Naive thymus-derived CD8-positive, alpha-beta T cell (primary cell): ENCODE results near the gene DCST1. TPM values are rescaled to one million over a fixed set of nuclear protein-coding genes. Genes with fewer than 3 reads are reported as not detected.

Source experiments
- ATAC-seq, 2 donors: fragments of 150-1000 bp; cut with Tn5 transposase in 1 of 2; sonication (Bioruptor Pico), chemical (Tn5 transposase) in 1 of 2; 1 replicate in 1 of 2; 2 replicates in 1 of 2; pipeline ENCODE4 v1.10.0; 2021; ENCODE audit warnings: mild to moderate bottlenecking in 2 of 2, moderate library complexity in 2 of 2
- POLR2A ChIA-PET: fragments of 350-600 bp; sonication (Branson Sonifier 250); formaldehyde crosslinking; loops from one replicate; lab custom pipeline; 2021; ENCODE audit warnings: antibody characterized with exemption; lab: Charles Lee
- DNase-seq, 10 donors: peaks; one replicate each; pipeline versions ENCODE4 v3.0.0 to v3.0.0-alpha.2; 2020 to 2022
- H3K27ac Mint-ChIP-seq, 10 donors: one replicate each; pipeline ENCODE4 v1.8.0; 2020 to 2022; ENCODE audit warnings: mild to moderate bottlenecking in 10 of 10, mixed read lengths in 10 of 10, moderate library complexity in 4 of 10, inconsistent platforms in 1 of 10
- H3K27me3 Mint-ChIP-seq, 5 donors: one replicate each; pipeline ENCODE4 v1.8.0; 2021 to 2022; ENCODE audit warnings: mixed read lengths in 5 of 5
- H3K36me3 Mint-ChIP-seq, 3 donors: one replicate each; pipeline ENCODE4 v1.8.0; 2020 to 2022; ENCODE audit warnings: mixed read lengths in 3 of 3, mild to moderate bottlenecking in 2 of 3, inconsistent platforms in 1 of 3
- H3K4me1 Mint-ChIP-seq, 4 donors: one replicate each; pipeline ENCODE4 v1.8.0; 2021 to 2022; ENCODE audit warnings: mixed read lengths in 4 of 4
- H3K4me3 Mint-ChIP-seq, 10 donors: one replicate each; pipeline ENCODE4 v1.8.0; 2020 to 2022; ENCODE audit warnings: mild to moderate bottlenecking in 10 of 10, mixed read lengths in 10 of 10, moderate library complexity in 6 of 10, inconsistent platforms in 1 of 10
- H3K9me3 Mint-ChIP-seq, 9 donors: one replicate each; pipeline ENCODE4 v1.8.0; 2020 to 2022; ENCODE audit warnings: mixed read lengths in 9 of 9, mild to moderate bottlenecking in 3 of 9, inconsistent platforms in 1 of 9, moderate library complexity in 1 of 9
- polyA plus RNA-seq, 3 donors: library from polyadenylated mRNA; unstranded; fragments of 300-500 nt; fragmentation: Illumina TruSeq; gene quantifications; one replicate each; pipeline ENCODE4 v1.2.3, GENCODE V29; 2021
- total RNA-seq, 8 experiments: library from RNA in 2 of 8; stranded (reverse) in 2 of 8; gene quantifications; one replicate each; pipeline ENCODE4 v1.2.3 and lab custom pipeline; 2021 to 2026

Gene DCST1
- total and polyA plus RNA-seq, 5 experiments from 2014 or later, result not detected

DNA sequence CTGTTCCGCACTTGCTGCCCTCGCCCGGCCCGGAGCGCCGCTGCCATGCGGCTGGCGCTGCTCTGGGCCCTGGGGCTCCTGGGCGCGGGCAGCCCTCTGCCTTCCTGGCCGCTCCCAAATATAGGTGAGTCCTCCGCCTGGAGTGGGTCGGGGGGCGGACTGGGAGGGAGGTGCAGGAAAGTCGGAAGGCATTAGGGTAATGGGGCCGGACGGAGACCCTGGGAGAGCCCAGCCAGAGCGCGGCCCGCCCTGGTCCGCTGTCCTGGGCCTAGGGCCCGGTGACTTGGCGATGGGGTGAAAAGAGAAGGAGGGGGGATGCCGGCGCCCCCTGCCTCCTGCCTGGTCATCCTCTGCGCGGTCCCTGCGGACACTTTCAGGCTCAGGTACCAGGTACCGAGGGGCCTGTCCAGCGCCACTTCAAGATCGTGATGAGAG lies 17.7 kb downstream of the DCST1 start:
- Mint-ChIP-seq H3K4me3 (peak overlapping the region; percentile 71 to 86 (median 83)), H3K4me1 (peaks cover 9 to 27% (median 22%) of the 10 kb centered on the region in 4 donors), H3K27ac (peak overlapping the region in 1 of 10 donors; percentile 9), H3K27me3 (peaks cover 0 to 2% (median 0%) of the 10 kb centered on the region in 5 donors), H3K36me3 (peaks cover 0 to 4% (median 4%) of the 10 kb centered on the region in 3 donors), H3K9me3 (no peaks in the 10 kb centered on the region)
- POLR2A ChIA-PET, result interaction anchor here (0.5 to 2.7 kb wide), 13 partner anchors 10 to 113 kb away, joined by 3 to 15 read pairs (median 5); partner anchors contain the start of genes EFNA3, EFNA4, PBXIP1 and PYGO2
- ATAC-seq (peak in 1 of 2 donors; percentile 4), DNase-seq (no peak)

DNA sequence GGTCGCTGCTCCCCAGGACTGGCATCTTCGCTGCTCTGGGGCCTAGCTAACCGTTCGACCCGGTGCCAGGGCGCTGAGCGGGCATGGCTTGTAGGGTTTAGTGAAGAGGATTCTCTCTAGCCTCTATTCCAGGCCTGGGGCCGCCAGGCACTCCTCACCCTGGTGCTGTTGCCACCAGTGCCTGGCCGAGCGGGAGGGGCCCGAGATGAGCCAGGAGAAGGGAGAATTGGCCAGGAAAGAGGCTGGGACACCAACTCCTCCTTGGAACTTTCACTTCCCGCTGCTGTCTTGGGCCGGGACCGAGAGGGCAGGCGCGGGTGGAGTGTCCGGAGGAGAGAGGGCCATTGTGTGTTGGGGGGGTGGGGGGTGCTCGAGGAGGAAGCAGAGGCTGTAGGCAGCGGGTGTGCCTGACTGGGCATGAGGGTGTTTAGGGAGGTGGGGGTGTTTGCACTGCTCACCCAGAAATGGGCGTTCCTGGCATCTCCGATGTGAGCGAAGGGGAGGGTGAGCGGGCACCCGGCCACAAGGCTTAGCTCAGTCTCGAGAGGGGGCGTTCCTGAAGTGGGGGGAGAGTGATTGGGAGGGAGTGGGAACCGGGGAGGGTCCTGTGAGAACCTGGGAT lies 18.3 kb downstream of the DCST1 start:
- H3K9me3 Mint-ChIP-seq, result no peaks in the 10 kb centered on the region
- H3K36me3 Mint-ChIP-seq, result peaks cover 0 to 4% (median 4%) of the 10 kb centered on the region in 3 donors
- peak overlapping the region; percentile 71 to 86 (median 83) for H3K4me3 Mint-ChIP-seq
- ATAC-seq, result peak; percentile 41 to 47
- H3K27ac Mint-ChIP-seq, result peak overlapping the region in 9 of 10 donors; percentile 9 to 81 (median 48)
- POLR2A ChIA-PET, result interaction anchor here (0.5 to 2.7 kb wide), 10 partner anchors 9 to 113 kb away, joined by 3 to 15 read pairs (median 5); partner anchors contain the start of genes EFNA3, EFNA4, PBXIP1 and PYGO2
- H3K4me1 Mint-ChIP-seq, result peaks cover 9 to 27% (median 22%) of the 10 kb centered on the region in 4 donors
- DNase-seq, result peak in 6 of 10 donors; percentile 13 to 45 (median 32)
- peaks cover 0 to 2% (median 0%) of the 10 kb centered on the region in 5 donors for H3K27me3 Mint-ChIP-seq

DNA sequence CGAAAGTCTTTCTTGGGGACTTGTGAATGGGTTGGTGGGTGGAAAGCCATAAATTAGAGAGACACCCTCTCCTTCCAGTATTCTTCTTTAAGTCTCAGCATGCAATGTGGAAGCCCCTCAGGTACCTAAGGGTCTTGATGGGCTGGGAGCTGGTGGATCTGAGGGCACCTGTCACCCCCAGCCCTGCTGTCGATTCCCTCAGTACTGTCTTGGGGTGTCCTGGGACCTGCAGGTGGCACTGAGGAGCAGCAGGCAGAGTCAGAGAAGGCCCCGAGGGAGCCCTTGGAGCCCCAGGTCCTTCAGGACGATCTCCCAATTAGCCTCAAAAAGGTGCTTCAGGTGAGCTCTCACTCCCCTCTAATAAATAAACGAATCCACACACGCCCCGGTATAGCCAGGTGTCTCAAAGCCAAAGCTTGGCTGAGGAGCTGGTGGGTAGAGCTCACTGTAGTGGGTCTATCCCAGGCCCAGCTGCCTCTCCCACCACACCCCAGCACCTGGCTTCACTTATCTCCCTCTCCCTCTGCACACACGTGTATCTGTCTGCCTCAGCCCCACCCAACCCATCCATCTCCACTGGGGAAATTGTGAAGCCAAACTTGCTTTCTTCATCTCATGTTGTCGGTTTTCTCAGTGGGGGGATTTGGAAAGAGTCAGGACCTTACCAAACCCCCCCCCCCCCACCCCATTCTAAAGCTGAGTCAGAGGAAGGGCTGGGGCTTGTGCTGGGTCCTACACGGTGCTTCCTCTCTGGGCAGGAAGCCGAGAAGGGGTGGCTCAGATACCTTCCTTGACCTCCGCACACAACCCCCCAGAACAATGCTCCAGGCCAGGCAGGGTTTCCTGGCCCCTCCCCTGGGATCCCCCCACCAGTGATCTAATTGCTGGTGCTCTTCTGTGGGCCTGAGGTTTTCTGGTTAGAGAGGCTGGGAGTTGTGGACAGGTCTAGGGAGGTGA lies 19.1 kb downstream of the DCST1 start:
- Mint-ChIP-seq H3K27me3 (no peaks in the 10 kb centered on the region), H3K36me3 (peaks cover 0 to 4% (median 4%) of the 10 kb centered on the region in 3 donors), H3K9me3 (no peaks in the 10 kb centered on the region), H3K4me1 (peaks cover 9 to 27% (median 22%) of the 10 kb centered on the region in 4 donors), H3K27ac (peak overlapping the region in 7 of 10 donors; percentile 43 to 81 (median 52)), H3K4me3 (peak overlapping the region; percentile 71 to 86 (median 83))
- POLR2A ChIA-PET, result interaction anchor here (0.8 to 2.7 kb wide), 5 partner anchors 8 to 98 kb away, joined by 3 to 15 read pairs (median 5); partner anchors contain the start of gene EFNA4
- DNase-seq (peak in 4 of 10 donors; percentile 11 to 22 (median 18)), ATAC-seq (peak in 1 of 2 donors; percentile 32)

DNA sequence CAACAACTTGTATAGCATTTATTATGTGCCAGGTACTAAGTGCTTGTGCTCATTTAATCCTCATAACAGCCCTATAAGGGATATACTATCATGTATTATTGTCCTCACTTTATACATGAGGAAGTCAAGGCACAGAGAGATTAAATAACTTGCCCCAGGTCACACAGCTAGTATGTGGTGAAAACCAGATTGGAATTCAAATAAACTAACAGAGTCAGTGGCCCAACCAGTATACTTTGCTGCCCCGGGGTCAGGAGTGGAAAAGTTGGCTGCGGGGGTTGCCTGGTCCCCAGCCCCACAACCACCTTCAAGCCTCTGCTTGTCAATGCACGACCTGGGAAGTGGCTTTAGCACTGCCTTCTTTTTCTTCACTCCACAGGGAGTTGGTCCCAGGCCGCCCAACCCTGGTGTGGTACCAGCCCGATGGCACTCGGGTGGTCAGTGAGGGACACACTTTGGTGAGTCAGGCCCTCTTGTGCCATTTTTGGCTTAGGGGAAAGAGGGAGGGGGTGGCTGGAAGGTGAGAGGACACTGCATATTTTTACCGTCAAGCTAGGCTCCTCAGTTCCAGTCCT lies 20.0 kb downstream of the DCST1 start:
- Mint-ChIP-seq H3K4me1 (peaks cover 9 to 27% (median 22%) of the 10 kb centered on the region in 4 donors), H3K27me3 (no peaks in the 10 kb centered on the region), H3K4me3 (peak overlapping the region; percentile 7 to 84 (median 45)), H3K36me3 (peaks cover 0 to 6% (median 4%) of the 10 kb centered on the region in 3 donors), H3K27ac (peak overlapping the region in 2 of 10 donors; percentile 43 to 48), H3K9me3 (no peaks in the 10 kb centered on the region)
- no peak for DNase-seq
- POLR2A ChIA-PET, result interaction anchor here (2.4 kb wide), 1 partner anchor 31 kb away, joined by 7 read pairs; no protein-coding TSS in a partner anchor
- ATAC-seq, result no peak

DNA sequence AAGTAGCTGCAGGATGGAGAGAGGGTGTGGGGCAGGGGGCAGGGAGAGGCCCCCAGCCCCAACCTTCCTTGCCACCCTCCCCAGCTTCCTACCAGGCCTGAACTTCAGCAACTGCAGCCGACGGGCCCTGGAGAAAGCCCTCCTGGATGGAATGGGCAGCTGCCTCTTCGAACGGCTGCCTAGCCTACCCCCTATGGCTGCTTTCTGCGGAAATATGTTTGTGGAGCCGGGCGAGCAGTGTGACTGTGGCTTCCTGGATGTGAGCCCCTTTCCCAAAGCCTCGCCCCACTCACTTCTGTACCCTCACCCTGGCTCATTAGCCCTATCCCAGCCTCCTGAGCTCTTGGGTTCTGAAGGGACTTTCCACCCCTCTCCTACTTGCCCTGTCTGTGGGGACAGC lies 23.5 kb downstream of the DCST1 start:
- POLR2A ChIA-PET, result interaction anchor here (1.4 kb wide), 1 partner anchor 24 kb away, joined by 3 read pairs; no protein-coding TSS in a partner anchor
- peaks cover 14 to 23% (median 22%) of the 10 kb centered on the region in 4 donors for H3K4me1 Mint-ChIP-seq
- DNase-seq (no peak), ATAC-seq (no peak)
- H3K9me3 Mint-ChIP-seq, result no peaks in the 10 kb centered on the region
- no peak overlapping the region for H3K27ac Mint-ChIP-seq
- no peaks in the 10 kb centered on the region for H3K27me3 Mint-ChIP-seq
- H3K4me3 Mint-ChIP-seq, result no peak overlapping the region
- peaks cover 0 to 6% (median 4%) of the 10 kb centered on the region in 3 donors for H3K36me3 Mint-ChIP-seq

DNA sequence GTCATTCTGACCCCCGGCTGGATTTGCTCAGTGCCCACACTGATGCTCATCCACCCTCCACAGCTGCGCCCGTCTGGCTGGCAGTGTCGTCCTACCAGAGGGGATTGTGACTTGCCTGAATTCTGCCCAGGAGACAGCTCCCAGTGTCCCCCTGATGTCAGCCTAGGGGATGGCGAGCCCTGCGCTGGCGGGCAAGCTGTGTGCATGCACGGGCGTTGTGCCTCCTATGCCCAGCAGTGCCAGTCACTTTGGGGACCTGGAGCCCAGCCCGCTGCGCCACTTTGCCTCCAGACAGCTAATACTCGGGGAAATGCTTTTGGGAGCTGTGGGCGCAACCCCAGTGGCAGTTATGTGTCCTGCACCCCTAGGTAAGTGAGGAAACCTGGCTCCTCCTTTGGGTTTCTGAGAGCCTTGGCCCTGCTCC lies 24.2 kb downstream of the DCST1 start:
- no peak overlapping the region for H3K4me3 Mint-ChIP-seq
- H3K4me1 Mint-ChIP-seq, result peaks cover 10 to 22% (median 21%) of the 10 kb centered on the region in 4 donors
- no peaks in the 10 kb centered on the region for H3K27me3 Mint-ChIP-seq
- H3K9me3 Mint-ChIP-seq, result no peaks in the 10 kb centered on the region
- DNase-seq (no peak), ATAC-seq (no peak)
- POLR2A ChIA-PET, result interaction anchor here (1.4 kb wide), 1 partner anchor 23 kb away, joined by 3 read pairs; no protein-coding TSS in a partner anchor
- H3K36me3 Mint-ChIP-seq, result peaks cover 0 to 6% (median 4%) of the 10 kb centered on the region in 3 donors
- H3K27ac Mint-ChIP-seq, result no peak overlapping the region

DNA sequence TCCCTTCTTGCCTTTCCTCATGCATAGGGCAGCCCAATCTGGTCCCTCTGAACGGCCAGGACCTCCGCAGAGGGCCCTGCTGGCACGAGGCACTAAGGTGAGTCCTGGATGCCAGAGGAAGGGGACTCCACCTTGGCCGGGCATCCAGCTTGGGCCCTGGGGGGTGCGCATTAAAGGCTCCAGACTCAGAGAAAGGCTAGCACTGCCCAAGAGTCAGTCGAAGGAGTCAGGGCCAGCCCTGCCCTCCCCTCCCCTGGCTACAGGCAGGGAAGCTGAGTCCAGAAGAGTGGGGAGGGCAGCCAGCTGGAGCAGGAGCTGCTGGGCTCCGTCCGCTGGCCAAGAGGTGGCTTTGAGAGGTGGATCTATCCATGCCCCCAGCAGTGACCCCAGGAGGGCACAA lies 27.1 kb downstream of the DCST1 start:
- Mint-ChIP-seq H3K36me3 (peaks cover 0 to 6% (median 4%) of the 10 kb centered on the region in 3 donors), H3K4me3 (no peak overlapping the region), H3K27ac (no peak overlapping the region), H3K9me3 (no peaks in the 10 kb centered on the region), H3K4me1 (peaks cover 16 to 37% (median 32%) of the 10 kb centered on the region in 4 donors), H3K27me3 (no peaks in the 10 kb centered on the region)
- ATAC-seq (no peak), DNase-seq (no peak)
- POLR2A ChIA-PET, result interaction anchor here (0.8 to 5.4 kb wide), 5 partner anchors 9 to 57 kb away, joined by 4 to 44 read pairs (median 15); partner anchors contain the start of genes ADAM15 and EFNA3

DNA sequence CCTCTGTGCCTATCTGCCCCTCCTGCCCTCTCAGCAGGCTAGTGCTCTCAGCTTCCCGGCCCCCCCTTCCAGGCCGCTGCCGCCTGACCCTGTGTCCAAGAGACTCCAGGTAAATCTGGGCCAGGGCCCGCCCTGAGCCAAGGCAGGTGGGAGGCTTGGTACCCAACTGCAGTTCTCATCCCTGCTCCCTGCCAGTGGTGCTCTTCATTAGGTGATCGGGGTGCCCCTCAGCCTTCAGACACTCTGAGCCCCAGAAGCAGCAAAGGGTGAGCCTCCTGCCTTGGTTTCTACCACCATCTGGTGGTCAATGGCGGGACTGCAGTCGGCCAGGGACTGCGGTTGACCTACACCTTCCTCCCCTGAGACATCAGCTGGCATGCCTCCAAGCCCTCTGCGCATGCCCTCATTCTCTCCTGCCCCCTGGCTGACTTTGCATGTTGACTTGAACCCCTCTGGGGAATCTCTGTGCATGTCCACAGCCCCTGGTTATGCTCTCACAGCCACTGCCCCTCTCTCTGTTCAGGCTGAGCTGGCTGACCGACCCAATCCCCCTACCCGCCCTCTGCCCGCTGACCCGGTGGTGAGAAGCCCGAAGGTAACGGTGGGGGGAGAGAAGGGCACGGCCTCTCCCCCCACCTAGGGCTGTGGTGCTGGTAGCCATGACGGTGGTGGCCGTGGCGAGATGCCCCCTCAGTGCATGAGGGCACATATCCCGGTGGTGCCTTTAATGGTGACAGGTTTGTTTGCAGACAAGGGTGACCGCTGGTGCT lies 27.9 kb downstream of the DCST1 start:
- Mint-ChIP-seq H3K27ac (peak overlapping the region in 4 of 10 donors; percentile 28 to 87 (median 64)), H3K27me3 (no peaks in the 10 kb centered on the region), H3K4me3 (peak overlapping the region in 9 of 10 donors; percentile 32 to 79 (median 72))

DNA sequence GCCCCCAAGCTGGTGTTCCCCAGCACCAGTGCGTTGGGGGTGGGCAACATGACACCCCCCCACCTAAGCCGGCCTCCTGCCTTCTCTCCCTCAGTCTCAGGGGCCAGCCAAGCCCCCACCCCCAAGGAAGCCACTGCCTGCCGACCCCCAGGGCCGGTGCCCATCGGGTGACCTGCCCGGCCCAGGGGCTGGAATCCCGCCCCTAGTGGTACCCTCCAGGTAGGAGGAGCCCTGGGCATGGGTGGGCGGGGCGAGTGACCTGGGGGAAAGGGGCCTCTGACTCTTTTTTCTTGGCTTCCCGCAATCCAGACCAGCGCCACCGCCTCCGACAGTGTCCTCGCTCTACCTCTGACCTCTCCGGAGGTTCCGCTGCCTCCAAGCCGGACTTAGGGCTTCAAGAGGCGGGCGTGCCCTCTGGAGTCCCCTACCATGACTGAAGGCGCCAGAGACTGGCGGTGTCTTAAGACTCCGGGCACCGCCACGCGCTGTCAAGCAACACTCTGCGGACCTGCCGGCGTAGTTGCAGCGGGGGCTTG lies 28.6 kb downstream of the DCST1 start:
- POLR2A ChIA-PET, result interaction anchor here (0.8 to 5.4 kb wide), 9 partner anchors 10 to 502 kb away, joined by 3 to 44 read pairs (median 5); partner anchors contain the start of genes ADAM15, EFNA3 and PMVK
- H3K27me3 Mint-ChIP-seq, result no peaks in the 10 kb centered on the region
- ATAC-seq, result no peak
- peaks cover 0 to 8% (median 2%) of the 10 kb centered on the region in 3 donors for H3K36me3 Mint-ChIP-seq
- peaks cover 21 to 50% (median 34%) of the 10 kb centered on the region in 4 donors for H3K4me1 Mint-ChIP-seq
- peak overlapping the region; percentile 81 to 98 (median 94) for H3K4me3 Mint-ChIP-seq
- H3K27ac Mint-ChIP-seq, result no peak overlapping the region
- H3K9me3 Mint-ChIP-seq, result no peaks in the 10 kb centered on the region
- DNase-seq, result no peak

More for the DNA sequence above, 27.9 kb downstream of the DCST1 start:
- Mint-ChIP-seq H3K9me3 (no peaks in the 10 kb centered on the region), H3K36me3 (peaks cover 0 to 3% (median 2%) of the 10 kb centered on the region in 3 donors), H3K4me1 (peaks cover 16 to 44% (median 34%) of the 10 kb centered on the region in 4 donors)
- POLR2A ChIA-PET, result interaction anchor here (0.8 to 5.4 kb wide), 9 partner anchors 10 to 502 kb away, joined by 3 to 44 read pairs (median 4); partner anchors contain the start of genes ADAM15, EFNA3 and PMVK
- peak; percentile 57 to 66 for ATAC-seq
- peak; percentile 88 to 98 (median 92) for DNase-seq

DNA sequence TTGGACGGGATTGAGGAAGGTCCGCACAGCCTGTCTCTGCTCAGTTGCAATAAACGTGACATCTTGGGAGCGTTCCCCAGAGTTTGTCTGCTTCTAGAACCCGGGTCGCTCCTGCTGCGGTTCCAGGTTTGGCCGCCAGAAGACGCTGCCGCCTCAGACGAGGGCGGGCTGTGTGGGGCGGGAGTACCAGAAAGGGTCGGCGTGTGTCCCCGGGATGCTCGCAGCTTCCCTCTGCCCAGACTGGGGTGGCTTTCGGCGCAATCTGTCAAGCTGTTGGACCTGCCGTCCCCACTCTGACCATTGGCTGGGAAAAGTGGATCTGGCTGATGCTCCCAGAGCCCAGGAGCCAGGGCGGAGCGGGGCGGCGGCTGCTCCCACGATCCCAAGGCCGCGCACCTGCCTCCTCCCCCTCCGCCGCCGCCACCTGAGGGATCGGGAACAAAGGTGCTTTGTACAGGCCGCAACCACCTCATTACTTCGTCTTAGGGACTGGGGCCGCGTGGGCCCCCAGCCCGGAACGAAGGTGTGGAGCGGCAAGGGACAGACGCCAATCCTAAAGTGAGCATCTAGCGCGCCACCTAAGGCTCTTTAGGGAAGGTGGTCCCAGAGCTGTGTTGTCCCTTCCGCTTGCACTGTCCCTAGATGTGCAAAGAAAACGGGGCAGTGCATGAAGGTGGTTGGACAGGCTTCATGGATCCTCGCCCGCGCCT lies 29.2 kb downstream of the DCST1 start:
- ATAC-seq, result peak; percentile 40 to 43
- H3K9me3 Mint-ChIP-seq, result no peaks in the 10 kb centered on the region
- DNase-seq, result peak in 9 of 10 donors; percentile 51 to 78 (median 71)
- POLR2A ChIA-PET, result interaction anchor here (0.7 to 5.4 kb wide), 8 partner anchors 10 to 22 kb away, joined by 3 to 44 read pairs (median 4); partner anchors contain the start of gene EFNA3
- H3K4me1 Mint-ChIP-seq, result peaks cover 21 to 50% (median 34%) of the 10 kb centered on the region in 4 donors
- H3K27me3 Mint-ChIP-seq, result no peaks in the 10 kb centered on the region
- H3K27ac Mint-ChIP-seq, result peak overlapping the region in 7 of 10 donors; percentile 33 to 96 (median 79)
- H3K4me3 Mint-ChIP-seq, result peak overlapping the region; percentile 81 to 98 (median 94)
- H3K36me3 Mint-ChIP-seq, result peaks cover 0 to 12% (median 2%) of the 10 kb centered on the region in 3 donors
